COLO668 (cell line): ENCODE measurements around the gene EFEMP1.
"Not testable (repeated sequence)": the region's sequence is repeated elsewhere in the genome, so short reads cannot be mapped to it uniquely, and the experiment has no call there.

Source experiments
- DNase-seq: peaks from one replicate; lab custom pipeline; 2025; ENCODE audit not compliant: unreplicated experiment; lab: John Stamatoyannopoulos, UW

EFEMP1 gene

DNA sequence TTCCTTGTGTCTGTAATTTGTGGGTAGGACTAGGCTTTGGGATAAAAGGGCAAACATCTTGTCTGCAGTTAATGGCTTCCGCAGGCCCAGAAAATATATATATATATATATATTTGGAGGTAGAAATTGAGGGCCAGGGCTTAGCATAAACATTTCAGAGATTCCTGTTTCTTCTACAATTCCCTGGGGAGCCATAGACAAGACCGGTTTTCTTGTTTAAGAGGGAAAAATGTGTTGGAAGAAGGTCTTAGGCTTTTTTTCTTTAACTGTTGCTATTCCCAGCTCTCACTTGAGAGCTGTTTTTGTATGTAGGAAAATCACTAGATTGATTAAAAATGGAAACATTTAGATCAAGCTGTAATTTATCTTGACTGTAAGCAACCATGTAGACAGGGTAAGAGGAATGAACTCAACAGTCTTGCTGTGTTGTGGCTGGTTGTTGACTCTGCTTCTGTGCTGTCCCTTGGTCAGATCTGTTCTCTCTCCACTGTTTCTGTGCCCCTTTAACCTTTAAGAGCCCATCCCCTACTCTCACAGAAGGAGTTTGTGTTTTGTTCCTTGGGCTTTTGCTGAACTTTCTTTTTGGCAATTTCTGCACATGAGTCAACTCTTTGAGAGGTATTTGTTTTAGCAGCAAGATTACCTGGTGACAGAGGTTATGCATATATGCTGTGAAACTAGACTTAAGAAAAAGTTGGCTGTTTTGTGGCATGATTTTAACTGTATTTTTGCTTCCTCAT, 58.3 kb downstream of the EFEMP1 start:
- no peak for DNase-seq

DNA sequence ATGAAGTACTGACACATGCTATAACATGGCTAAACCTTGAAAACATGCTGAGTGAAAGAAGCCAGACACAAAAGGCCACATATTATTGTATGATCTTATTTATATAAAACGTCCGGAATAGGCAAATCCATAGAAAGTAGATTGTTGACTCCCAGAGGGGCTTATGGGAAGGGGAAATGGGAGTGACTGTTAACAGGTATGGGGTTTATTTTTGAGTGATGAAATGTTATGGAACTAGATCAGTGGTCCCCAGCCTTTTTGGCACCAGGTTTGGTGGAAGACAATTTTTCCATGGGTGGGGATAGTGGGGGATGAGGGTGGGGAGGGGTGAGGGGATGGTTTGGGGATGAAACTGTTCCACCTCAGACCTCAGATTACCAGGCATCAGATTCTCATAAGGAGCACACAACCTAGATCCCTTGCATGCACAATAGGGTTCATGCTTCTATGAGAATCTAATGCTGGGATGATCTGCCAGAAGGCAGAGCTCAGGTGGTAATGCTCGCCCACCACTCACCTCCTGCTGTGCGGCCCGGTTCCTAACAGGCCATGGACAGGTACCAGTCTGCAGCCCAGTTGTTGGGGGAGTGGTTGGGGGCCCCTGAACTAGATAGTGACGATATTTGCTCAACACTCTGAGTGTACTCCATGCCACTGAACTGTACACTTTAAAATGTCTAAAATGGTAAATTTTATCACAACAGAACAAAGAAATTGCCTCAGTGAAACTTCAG, 59.1 kb downstream of the EFEMP1 start:
- DNase-seq = no peak

- DNase-seq = no peak
Measured at GRCh38 chr2:55862673-55863390, 60.8 kb downstream of the EFEMP1 start.

- DNase-seq = no peak
Measured at GRCh38 chr2:55862246-55862645, 61.3 kb downstream of the EFEMP1 start.

DNA sequence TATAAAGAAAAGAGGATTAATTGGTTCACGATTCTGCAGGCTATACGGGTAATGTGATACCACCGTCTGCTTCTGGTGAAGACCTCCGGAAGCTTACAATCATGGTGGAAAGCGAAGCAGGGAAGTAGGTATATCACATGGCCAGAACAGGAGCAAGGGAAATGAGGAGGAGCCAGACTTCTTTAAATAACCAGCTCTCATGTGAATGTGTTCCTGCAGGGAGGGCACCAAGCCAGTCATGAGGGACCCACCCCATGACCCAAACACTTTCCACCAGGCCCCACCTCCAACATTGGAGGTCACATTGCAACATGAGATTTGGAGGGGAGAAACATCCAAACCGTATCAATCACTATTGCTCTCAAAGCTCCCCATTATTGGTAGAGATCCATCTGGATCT, 61.8 kb downstream of the EFEMP1 start:
- no peak for DNase-seq

DNA sequence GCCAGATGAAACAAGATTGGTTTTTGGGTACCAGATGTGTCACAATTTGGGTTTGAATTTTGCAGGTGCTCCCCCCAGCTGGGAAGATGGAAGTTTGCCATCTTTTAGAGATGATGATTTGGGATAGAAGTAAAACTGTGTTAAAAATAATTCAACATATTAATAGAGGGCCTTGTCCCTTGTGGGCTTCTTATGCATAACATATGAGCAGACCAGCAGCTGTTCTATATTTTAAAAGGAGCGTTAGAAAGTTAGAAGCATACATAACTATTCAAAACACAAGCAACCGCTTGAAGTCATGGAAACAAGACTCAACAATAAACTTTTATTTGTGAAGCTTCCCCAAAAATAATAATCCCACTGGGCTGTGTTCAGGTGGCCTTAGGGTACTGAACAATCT, 62.8 kb downstream of the EFEMP1 start:
- DNase-seq = no peak

GRCh38 chr2:55859875-55860274, 63.7 kb downstream of the EFEMP1 start:
- DNase-seq = no peak

DNA sequence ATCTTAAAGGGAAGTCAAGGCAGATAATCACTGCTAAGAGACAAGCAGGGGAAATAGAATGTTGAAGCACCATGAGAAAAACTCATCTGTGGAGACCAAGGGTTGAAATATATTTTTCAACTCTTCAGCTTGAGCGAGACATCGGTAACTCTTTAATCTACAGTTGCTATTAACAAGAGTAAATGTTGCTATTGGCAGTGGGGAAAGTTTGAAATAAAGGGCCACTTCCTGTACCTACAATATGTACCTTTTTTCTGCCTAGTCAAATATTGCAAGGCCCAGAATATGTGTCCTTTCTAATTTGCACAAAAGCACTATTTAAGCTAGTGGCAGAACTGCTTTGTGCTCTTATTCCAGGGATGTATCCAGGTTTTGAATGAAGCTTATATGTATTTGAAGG, 65.8 kb downstream of the EFEMP1 start:
- DNase-seq = no peak

DNA sequence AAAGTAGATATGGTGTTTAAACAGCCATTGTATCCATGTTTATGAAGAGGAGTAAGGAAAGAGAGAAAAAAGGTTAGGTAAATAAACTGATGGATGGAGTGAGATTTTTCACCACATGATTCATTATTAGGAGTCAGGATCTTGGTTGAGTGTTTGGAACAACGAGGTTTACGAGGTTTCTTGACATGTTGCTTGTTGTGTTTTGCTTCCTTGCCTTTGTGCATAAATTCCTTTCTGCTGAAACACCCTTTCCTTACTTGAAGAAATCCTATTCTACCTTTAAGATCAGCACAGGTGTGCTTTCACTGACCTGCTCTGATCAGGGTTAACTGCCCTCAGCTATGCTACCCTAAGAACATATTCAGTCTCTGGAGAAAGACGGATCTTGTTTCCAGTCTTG, 66.6 kb downstream of the EFEMP1 start:
- DNase-seq = no peak

DNA sequence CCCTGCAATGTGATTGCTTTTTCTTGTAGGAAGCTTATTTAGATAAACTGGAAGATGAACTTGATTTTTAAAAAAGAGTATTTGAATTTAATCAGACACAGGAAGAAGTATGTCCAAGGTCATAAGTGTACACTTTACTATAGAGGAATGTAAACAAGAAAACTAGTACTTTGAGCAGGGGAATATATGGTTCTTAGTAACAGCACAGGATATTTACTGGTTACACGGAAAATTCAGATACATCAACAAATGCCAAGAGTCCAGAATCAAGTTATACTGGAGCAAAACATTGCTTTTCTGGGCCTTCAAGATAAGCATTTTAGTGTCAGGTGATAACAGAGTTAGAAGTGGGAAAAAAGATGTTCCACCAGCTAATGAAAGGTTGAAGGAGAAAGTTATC, 75.5 kb downstream of the EFEMP1 start:
- no peak for DNase-seq

- no peak for DNase-seq
Measured at GRCh38 chr2:55846426-55846825, 77.2 kb downstream of the EFEMP1 start.

DNA sequence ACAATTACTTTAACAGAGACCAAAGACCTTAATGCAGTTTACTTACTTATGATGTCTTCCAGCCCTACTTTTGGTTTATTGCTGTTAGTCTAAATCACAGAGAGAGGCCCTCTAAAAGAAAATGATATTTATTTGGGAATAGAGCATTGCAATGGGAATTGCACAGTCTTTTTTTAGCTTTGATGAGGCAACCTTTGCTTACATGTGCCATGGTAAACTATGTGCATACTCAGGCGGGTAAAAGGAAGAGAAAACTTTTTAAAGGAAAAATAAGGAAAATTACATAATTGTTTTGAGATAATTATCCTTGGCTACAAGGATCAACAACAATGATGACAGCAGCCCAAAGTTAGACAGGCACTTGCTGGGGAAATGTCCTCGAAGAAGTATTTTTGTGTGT, 78.6 kb downstream of the EFEMP1 start:
- DNase-seq = no peak

- no peak for DNase-seq
Measured at GRCh38 chr2:55843994-55844345, 79.6 kb downstream of the EFEMP1 start.

DNA sequence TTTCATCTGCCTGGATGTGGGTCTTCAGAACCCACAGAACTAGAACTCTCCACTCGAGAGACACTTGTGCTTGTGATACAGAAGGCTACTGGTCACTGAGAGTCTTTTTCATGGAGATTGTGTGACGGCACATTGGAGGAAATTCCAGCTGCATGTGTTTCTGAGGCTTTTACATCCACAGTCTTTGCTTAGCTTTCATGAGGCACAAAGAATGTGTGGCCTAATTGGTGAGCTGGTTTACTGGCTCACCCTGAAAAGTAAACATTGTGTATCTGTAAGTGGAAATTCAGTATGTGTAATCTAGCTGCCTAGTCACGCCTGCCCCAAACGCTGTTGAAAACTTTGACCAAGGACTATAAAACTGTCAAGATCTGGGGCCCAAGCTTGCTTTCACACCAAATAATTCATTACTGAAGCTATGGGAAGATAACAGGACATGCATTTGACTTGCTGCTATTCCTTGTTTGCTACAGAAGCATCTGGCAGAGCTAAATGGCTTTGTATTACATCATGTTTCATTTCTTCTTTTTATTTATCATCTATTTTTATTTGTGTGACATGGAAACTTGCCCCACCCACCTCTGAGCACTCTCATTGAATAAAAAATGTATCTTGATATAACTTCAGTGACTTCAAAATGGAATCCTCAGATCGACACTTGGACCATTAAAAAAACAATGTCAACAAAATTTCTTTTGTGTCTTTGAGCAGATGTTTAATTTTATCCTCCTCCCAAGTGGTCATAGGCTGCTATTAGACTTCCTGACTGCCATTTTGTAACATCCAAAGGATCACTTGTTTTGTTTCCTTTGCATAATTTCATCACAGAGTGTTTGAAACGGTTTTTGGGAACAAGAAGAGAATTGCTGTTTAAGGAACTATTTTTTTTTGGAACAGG, 80.2 kb downstream of the EFEMP1 start:
- DNase-seq = peak; percentile 53

- no peak for DNase-seq
Measured at GRCh38 chr2:55842046-55842445, 81.5 kb downstream of the EFEMP1 start.

GRCh38 chr2:55840460-55840859, 83.1 kb downstream of the EFEMP1 start:
- DNase-seq = no peak

DNA sequence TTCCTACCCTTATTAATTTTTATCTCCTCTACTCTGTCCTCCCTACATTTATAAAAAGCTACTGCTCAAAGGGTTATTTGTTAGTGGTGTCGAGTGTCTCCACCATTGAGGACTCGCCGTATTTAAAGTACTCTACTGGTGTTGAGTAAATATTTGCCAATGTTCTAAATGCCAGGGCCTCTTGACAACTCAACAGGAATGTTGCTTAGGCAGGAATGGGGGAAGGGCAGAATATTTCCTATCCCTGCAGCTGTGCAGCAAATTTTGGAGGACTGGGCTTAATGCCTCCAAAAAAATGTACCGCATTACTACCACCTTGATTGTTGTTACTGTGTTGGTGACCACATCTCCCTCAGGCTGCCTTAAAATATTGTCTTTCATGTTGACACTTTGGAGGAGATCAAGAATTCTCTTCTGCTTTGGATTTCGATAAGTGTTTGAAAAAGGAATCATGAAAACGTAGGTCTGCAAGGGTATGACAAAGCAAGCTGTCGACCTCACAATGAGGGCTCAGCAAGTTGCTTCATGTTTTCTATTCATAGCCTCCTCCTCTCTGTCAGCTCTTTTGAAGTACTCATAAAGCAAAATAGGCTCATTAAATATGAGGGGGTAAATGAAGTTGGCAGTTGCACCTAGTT, 84.3 kb downstream of the EFEMP1 start:
- DNase-seq = peak; percentile 69

DNA sequence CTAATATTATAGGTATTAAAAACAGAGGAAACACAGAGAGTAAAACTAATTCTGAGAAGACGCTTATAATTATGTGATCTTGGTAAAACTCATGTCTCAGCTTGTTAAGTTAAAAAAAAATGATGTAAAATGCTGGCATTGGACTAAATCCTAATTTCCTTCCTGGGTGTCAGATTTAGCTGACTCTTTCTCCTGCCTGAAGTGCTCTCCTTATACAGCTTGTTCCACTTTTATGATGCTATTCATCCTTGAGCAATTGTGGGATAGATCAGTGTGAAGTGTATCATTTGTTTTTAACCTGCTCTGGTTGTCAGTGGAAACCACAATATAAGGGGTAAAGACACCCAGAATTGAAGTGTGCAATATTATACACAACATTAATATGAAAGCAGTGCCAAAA, 84.9 kb downstream of the EFEMP1 start:
- DNase-seq = no peak

DNA sequence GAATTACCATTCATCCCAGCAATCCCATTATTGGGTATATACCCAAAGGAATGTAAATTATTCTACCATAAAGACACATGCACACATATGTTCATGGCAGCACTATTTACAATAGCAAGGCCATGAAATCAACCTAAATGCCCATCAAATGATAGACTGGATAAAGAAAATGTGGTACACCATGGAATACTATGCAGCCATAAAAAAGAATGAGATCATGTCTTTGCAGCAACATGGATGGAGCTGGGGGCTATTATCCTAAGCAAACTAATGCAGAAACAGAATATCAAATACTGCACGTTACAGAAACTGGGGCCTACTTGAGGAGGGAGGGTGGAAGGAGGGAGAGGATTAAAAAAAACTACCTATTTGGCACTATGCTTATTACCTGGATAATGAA, 85.5 kb downstream of the EFEMP1 start:
- not testable (repeated sequence) for DNase-seq

- no peak for DNase-seq
Measured at GRCh38 chr2:55837073-55837472, 86.5 kb downstream of the EFEMP1 start.
